Stimulated activated CD8-positive, alpha-beta memory T cell treated with anti-CD3 and anti-CD28 coated beads, Interleukin-15, amount 100 ng/mL, for 24 hours (primary cell): ENCODE measurements around the gene WFDC1.
"Not testable (repeated sequence)": the region's sequence is repeated elsewhere in the genome, so short reads cannot be mapped to it uniquely, and the experiment has no call there.

Experiments
- DNase-seq: peaks from one replicate; pipeline ENCODE4 v3.0.0-alpha.2; 2020; ENCODE audit warnings: low read depth

Gene WFDC1

DNA sequence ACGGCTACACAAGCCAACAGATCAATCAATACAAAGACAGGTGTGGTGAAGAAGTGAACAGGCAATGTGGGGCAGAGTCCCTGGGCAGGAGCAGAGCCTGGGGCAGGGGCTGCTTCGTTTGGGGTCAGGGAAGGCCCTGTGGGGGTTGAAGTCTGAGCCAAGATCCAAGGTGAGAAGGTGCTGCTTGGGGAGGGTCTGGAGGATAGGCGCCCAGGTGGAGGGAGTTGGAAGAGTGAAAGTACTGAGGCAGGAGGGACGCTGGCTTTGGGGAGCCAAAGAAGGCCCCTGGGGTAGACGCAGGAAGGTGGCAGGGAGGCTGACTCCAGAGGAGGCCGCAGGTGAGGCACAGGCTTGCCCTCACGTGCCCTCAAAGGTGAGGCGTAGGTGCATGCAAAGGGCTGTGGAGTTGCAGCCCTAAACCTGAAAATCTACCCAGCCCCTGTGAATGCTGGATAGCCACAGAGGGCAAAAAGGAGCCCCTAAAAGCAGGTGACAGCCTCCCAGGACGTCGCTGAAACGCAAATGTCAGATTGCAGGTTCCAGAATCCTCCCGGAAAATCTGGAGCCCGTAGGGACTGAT, 33.3 kb downstream of the WFDC1 start:
- no peak for DNase-seq

DNA sequence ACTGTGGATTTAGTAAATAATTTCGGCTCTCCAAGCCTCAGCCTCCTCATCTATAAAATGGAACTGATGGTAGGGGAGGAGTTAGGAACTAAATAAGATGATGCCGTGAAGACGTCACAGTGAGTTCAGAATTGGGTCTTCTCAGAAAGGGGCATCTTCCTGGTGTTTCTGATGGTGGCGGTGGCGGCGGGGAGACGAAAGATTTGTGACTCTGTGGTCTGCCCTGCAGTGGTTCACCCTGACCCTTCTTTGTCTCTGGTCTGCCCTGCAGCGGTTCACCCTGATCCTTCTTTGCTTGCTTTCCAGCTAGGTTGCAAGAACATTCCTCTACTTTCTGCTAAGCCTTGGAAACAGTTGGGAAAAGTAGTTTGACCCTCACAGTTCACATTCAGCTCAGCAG, 34.3 kb downstream of the WFDC1 start:
- DNase-seq = no peak

- DNase-seq = no peak
Measured at GRCh38 chr16:84329843-84330684, 35.4 kb downstream of the WFDC1 start.

DNA sequence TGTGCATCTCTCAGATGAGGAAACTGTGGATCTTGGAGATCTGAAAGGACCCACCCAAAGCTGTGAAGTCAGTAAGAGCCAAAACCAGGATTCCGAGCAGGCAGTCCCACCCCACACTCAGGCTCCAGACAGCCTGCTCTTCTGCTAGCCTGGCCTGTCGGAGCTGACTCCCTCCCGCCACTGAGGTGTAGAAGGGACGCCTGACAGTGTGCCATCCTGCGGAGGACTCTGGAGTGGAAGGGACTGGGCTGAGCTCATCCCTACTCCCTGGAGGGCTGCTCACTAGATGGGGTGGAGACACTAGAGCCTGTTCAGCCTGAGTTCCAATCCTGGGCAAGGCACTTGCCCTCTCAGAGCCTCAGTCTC, 36.0 kb downstream of the WFDC1 start:
- DNase-seq = no peak

- no peak for DNase-seq
Measured at GRCh38 chr16:84331998-84332780, 37.5 kb downstream of the WFDC1 start.

DNA sequence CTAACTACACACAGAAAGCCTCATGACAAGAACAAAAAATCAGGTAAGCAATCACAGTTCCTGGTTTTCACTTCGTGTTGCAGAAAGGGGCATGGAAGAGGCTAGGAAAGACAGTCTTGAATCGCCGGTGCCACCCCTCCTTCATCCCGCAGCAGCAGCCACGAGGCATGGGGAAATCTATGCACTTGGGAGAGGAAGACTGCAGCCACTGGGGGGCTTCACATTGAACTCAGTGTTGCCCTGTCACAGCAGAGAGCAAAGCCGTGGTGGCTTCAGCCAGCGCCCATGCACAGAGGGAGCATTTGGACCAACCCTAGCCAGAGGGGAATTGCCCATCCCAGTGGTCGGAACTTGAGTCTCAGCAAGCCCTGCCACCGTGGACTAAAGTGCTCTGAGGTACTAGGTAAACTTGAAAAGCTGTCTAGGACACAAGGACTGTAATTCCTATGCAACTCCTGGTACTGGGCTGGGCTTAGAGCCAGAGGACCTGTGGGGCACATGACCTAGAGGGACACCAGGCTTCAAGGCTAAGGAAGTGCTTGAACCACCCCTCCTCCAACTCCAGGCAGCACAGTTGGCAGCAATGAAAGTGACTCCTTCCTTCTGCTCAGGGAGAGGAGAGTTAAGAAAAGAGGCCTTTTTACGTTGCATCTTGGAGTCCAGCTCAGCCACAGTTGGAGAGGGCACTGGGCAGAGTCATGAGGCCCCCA, 38.5 kb downstream of the WFDC1 start:
- DNase-seq = no peak

- DNase-seq = no peak
Measured at GRCh38 chr16:84334058-84334457, 39.4 kb downstream of the WFDC1 start.

DNA sequence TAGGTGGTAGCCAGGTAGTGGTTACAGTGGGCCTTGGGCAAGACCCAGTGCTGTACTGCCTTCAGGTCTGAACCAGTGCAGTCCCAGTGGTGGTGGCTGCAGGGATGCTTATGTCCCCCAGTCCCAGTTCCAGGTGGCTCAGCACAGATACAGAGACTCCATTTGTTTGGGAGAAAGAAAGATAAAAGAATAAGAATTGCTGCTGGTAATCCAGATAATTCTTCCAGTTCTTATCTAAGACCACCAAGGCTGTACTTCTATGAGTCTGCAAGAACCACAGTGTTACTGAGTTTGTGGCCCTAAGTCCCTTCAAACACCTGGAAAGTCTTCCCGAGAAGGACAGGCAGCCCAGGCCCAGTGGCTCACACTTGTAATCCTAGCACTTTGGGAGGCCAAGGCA, 39.8 kb downstream of the WFDC1 start:
- no peak for DNase-seq

DNA sequence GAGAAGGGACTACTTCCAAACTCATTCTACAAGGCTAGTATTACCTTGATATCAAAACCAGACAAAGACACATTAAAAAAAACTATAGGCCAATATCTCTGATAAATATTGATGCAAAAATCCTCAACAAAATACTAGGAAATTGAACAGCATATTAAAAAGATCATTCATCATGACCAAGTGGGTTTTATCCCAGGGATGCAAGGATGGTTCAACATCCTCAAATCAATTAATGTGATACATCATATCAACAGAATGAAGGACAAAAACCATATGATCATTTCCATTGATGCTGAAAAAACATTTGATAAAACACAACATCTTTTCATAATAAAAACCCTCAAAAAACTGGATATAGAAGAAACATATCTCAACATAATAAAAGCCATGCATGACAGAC, 42.6 kb downstream of the WFDC1 start:
- DNase-seq = not testable (repeated sequence)

DNA sequence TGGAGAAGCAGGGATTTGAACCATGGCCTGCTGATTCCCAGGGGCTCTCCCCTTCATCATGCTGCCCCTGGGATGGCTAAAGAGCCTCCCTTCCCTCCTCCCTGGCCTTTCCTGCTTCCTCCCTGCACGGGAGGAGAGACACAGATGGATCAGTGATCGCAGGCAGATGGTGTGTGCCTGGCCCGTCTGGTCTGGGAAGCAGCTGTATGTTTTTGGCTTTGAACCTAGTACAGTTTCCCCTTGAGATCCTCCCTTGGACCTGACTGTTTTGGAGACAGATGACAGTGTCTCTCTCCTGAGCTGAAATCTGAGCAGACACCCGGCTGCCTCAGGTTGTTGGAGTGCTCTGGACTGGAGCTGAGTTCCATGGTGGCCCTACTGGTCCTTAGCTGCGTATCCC, 44.6 kb downstream of the WFDC1 start:
- no peak for DNase-seq

DNA sequence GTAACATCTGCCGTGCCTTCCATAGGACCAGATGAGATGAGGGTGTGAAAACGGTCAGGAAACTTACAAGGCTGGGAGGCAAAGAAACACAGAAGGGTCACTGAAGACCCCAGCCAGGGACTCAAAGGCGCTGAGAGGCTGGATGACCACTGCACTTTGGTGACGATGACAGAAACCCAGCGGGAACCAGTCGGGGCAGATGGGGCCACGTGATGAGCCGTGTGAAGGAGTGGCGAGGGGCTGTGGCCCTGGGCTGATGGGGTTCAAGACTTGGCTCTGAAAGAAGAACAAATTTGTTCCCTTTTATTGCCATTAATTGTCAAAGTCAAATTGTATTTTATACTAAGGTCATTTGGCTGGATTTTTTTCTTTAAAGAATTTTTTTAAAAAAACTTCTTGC, 45.1 kb downstream of the WFDC1 start:
- DNase-seq = no peak

GRCh38 chr16:84340325-84341040, 45.8 kb downstream of the WFDC1 start:
- DNase-seq = no peak

DNA sequence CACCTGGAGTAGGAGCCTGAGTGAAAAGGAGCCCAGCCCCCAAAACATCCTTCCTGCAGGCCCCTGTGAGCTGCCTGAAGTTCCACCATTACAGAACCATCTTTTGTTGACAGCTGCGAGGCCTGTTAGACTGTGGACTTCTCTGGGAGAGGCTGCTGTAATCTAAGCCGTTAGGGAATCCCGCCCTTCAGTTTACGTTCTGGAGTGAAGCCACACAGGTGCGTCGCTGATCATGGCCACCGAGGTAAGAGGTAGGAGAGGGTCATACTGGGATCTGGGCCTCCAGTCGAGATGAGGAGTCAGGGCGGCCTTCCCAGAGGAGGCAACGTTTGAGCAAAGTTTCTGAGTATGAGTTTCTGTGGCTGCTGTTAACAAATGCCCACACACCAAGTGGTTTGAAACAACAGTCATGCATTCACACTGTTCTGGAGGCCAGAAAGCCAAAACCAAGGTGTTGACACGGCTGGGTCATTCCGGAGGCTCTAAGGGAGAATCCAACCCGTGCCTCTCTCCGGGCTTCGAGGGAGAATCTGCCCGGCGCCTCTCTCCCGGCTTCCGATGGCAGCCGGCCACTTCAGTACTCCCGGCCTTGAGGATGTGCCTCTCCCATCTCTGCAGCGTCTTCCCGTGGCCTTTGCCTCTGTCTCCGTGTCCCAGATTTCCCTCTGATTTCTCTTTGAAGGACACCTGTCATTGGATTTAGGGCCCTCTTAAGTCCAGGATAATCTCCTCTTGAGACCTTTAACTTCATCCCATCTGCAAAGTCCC, 47.0 kb downstream of the WFDC1 start:
- DNase-seq = no peak

DNA sequence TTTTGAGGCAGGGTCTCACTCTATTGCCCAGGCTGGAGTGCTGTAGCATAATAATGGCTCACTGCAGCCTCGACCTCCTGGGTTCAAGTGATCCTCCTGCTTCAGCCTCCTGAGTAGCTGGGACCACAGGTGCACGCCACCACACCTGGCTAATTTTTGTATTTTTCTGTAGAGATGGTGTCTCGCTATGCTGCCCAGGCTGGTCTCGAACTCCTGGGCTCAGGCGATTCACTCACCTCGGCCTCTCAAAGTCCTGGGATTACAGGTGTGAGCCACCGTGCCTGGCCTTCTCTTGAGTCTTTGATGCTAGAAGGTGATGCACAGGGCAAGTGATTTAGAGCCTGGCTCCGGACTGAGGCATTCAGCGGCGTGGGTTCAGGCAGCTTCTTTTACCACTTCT, 49.1 kb downstream of the WFDC1 start:
- not testable (repeated sequence) for DNase-seq

DNA sequence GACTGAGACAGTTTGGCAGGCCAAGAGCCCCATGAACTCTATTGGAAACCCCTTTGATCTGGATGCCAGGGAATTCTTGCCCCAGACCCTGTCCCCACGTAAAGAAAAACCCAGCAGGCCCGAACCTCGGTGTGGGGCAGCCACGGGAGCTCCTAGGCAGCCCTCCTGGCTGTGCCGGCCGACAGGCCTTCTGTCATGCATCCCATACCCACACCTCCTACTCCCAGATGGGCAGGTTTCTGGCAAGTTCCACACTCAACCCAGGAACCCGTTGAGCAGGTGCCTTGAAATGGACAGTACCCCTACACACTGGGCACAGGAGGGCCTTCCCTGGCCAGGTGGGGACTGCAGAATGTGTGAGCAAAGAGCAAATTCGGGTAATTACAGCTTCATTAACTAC, 50.1 kb downstream of the WFDC1 start:
- DNase-seq = no peak

- no peak for DNase-seq
Measured at GRCh38 chr16:84347161-84347560, 52.5 kb downstream of the WFDC1 start.

GRCh38 chr16:84348386-84348888, 53.8 kb downstream of the WFDC1 start:
- no peak for DNase-seq

DNA sequence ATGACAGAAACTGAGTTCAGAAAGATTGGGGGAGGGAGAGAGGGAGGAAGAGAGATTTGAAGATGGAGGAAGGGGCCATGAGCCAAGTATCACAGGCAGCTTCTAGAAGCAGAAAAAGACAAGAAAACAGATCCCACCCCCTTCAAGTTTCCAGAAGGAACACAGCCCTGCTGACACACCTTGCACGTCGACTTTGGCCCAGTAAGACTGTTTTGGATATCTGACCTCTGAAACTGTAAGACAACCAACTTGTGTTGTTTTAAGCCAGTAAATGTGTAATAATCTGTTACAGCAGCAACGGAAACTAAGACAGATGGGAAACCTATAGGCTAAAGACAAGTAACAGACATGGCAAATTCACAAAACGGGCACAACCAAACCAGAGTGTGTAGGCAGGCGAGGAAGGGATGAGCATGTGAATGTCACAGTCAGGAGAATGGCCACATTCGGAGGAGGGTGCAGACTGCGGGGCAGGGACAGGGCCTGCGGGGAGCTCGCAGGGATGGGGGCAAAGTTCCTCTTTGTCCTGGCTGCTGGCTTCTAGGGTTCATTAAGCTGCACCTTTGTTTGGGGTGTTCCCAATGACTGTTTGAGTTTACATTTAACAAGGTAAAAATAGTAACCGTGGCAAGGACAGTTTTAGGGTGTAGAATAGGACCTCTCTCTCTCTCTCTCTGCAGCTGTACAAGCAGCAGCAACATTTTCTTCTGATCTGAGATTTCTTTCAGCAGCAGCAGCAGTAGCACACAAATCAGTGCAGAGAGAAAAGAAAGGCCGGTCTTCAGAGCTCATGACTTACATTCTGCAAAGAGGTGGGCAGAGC, 55.4 kb downstream of the WFDC1 start:
- no peak for DNase-seq

GRCh38 chr16:84350685-84351400, 56.2 kb downstream of the WFDC1 start:
- DNase-seq = no peak
